GM21717 (cell line): ENCODE data around the gene ARID3A.
"Not testable (repeated sequence)": the region's sequence is repeated elsewhere in the genome, so short reads cannot be mapped to it uniquely, and the experiment has no call there.

Experiments used
- ATAC-seq: cut with Tn5 transposase; IDR thresholded peaks from one replicate; pipeline ENCODE4 v1.9.1; 2021; ENCODE audit warnings: mild to moderate bottlenecking, moderate library complexity; ENCODE audit not compliant: unreplicated experiment

ARID3A gene

DNA sequence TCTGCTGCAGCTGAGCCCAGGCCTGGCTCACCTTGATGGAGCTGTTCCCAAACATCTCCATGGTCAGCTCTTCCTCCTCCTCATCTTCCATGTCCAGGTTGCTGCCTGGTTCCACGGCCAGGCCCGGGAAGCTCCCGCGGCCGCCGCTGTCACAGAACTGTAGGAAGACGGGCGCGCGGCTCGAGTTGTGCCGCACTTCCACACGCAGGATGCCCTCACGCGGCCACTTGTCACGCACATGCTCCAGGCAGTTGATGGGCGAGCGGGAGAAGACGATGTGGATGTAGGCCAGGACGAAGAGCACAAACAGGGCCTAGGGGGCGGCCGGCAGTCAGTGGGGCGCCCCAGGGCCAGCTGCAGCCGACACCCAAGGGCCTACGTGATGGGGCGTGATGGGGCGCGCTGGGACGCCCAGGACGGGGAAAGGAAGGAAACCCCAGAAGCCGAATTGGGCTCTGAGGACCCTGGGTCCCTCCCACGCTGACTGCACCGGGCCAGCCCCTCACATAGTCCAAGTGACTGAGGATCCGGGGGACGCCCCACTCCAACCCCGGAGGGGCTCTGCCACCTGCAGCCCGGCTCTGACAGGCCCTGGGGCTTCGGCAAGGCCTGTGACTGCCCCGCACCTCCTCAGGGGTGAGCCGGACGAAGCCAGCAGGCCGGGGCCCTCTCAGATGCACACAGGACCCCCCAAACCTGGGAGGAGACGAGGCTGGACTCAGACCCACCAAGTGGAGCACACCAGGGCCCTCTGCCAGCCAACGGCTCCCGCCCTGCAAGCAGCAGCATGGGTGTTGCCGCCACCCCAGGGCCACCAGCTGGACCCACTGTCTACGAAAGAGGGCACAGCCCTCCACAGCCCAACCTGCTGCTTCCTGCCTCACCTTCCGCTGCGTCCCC, 88.6 kb downstream of the ARID3A start:
- no peak for ATAC-seq

DNA sequence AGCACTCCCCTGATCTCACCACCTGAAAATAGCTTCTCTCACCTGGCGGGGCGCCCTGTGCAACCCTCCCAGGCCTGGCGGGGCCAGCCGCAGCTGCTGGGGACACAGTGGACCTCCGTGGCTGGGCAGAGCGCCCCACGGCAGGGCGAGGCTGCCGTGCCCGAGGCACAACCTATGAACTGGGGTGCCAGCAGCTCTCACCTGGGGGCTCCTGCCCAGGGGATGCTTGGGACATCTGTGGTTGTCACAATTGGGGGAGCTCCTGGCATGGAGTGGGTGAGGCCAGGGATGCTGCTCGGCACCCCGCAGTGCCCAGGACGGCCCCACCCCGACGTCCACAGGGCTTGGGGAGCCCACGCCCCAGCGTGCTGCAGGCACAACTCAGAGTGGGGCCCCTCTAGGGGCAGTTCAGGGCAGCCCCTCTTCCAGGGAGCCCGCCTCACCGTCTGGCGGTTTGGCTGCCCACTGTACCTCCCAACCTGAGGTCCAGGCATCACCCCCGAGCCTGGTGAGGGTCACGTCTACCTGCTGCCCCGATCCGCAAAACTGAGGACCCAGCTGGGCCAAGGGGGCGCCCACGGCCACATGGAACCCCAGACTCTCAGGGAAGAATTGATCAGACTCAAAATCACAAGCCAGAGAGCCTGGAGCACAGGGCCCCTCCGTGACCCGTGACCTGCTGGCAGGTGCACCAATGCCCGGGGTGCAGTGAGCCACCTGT, 89.4 kb downstream of the ARID3A start:
- ATAC-seq = no peak

DNA sequence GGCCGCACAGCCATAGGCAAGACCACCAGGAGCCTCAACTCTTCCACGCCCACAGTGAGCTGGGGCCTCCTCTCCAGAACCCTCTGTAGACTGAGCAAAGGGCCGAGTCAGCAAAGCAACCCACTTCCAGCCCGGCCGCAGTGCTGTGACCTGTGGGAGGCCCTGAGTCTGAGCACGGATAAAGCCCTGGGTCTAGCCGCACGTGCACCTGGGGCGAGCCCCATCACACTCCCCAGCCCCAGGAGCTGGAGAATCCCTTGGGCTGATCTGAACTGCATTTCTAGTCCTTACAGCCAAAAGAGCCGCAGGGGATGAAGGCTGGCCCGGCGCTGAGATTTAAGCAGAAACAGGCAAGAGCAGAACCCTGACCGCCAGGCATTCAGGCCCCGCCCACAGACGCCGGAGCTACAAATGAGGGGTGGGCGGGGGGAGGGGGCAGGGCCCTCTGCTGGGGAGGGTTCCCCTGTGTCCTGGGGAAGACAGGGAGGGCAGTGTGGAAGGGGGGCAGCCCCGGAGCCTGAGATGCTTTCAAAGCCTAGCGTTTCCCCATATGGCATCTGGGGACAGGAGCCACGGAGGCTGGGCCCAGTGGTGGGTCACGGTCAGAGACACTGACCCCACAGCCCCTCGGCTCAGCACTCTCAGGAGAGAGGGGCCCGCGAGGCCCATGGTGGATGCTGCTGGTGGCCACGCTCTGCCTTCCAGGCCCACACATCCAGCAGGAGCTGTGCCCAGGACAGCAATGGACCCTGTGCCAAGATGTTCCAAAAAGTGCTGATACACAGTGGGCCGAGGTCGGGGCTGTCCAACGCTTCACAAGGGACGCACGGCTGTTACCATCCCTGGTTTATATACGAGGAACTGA, 90.2 kb downstream of the ARID3A start:
- no peak for ATAC-seq

DNA sequence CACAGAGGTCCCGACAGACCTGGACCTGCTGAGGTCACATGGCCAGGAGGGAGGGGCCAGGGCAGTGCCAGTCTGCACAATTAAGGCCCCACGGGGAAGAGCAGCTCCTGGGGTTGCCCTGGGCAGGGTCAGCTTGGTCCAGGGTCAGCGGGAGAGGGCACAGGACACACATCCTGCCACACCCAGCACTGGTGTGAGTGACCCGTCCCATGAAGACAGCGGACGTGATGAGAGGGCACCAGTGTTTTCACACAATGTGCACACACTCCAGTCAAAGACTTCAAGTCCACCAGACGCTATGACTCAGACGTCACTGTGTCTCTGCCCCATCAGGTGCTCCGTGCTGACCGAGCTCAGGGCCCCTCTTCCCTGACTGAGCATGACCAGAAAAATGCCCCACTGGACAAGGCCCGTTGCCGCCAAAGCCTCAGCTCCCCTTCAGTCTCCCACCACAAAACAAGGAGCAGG, 90.8 kb downstream of the ARID3A start:
- no peak for ATAC-seq

DNA sequence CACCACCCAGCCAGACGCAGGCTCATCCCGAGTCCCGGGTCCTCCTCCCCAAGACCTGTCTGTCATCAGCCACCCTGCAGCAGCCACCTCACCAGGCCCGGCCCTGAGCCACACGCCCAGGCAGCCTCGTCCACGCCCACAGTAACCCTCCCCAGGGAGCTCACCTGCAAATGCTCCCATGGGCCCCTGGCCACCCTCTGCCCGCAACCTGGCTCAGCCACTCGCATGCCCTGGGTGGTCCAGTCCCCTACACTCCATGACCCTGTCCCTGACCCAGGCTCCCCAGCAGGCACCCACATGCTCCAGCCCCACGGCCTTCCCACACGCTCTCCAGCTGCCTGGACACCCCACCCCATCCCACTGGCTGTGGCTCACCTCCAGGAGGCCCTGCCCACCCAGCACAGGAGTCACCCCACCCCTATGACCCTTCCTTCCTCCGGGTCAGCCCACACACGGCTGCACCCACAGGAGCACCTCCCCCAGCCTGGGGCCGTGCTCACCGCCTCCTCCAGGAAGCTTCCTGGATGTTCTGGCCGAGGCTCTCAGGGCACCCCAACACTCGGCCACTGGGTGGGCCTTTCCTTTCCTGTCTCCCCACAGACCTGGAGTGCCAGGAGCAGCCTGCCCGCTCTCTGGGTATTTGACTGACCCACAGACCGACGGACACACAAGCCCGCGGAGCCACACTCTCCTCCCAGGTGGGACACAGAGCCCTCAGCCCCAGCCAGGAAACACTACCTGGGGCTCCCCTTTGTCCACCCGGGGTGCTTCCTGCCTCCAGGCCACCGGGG, 91.5 kb downstream of the ARID3A start:
- no peak for ATAC-seq

DNA sequence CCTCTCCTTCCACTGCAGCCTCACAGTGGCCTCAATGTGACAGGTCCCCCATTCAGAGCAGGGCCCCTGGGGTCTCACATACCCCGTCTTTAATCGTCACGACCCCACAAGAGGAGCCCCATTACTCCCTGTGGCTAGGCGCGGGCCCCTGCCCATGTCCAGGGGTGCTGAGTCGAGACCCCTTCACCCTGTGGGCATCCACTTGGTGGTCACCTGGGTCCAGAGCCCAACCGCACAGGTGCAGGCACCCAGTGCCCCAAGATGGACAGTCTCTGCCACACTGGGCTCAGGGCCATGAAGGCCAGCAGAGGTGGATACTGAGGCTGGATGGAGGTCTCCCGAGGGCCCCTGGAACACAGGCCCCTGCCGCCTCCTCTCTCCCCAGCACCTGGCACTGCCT, 92.1 kb downstream of the ARID3A start:
- no peak for ATAC-seq

DNA sequence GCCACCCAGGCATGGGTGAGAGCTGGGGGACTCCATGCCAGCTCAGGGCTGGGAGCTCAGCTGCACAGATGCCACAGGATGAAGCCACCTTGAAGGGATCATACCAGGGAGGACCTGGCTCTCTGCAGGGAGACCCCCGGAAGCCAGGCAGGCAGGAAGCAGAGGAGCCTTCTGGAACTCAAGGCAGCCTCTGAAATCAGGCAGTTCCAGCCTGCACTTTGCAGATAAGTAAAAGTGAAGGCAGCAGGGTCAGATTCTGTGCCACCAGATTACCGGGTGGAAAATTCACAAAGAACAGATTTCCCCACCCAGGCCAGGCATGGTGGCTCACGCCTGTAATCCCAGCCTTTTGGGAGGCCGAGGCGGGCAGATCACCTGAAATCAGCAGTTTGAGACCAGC, 92.6 kb downstream of the ARID3A start:
- no peak for ATAC-seq

DNA sequence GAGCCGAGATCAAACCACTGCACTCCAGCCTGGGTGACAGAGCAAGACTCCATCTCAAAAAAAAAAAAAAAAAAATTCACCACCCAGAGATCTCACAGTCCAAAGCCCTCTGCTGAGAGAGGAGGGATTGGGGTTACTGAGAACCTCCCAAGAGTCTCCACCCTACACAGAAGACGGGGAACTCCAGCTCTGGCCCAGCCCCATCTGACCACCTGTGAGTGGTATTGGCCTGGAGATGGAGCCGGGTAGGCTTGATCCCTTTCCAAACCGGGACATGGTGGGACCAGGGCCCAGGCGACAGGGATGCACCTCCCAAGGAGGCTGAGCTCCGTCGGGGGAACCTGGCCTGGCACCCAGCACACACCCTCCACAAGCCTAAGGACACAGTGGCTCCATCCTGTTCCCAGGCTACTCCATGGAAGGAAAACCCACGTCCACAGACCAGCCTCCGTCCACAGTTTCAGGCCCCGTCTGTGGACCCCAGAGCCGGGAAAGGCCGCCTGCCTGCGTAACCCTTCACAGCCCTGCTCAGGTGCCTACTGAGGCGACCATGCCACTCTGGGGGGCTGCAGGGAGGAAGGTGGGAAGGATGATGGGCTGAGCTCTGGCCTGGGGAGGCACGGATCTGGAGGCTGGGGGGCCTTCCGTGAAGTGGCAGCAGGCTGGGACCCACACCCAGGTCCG, 93.2 kb downstream of the ARID3A start:
- ATAC-seq = no peak

DNA sequence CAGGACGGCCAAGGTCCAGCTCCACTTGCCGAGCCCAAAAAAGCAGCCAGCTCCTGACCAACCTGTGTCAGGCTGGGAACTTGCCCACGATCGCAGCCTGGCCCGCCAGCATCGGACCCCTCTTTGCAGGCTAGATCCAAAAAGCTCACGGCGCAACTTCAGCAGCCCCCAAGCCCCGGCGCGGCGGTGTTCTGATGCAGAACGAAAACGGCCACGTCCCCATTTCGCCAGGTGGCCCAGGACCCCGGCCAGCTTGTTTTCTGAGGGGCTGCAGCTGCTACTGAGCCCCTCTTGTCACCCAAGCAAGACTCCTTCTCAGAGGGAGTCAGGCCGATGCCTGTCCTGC, 93.8 kb downstream of the ARID3A start:
- ATAC-seq = no peak

DNA sequence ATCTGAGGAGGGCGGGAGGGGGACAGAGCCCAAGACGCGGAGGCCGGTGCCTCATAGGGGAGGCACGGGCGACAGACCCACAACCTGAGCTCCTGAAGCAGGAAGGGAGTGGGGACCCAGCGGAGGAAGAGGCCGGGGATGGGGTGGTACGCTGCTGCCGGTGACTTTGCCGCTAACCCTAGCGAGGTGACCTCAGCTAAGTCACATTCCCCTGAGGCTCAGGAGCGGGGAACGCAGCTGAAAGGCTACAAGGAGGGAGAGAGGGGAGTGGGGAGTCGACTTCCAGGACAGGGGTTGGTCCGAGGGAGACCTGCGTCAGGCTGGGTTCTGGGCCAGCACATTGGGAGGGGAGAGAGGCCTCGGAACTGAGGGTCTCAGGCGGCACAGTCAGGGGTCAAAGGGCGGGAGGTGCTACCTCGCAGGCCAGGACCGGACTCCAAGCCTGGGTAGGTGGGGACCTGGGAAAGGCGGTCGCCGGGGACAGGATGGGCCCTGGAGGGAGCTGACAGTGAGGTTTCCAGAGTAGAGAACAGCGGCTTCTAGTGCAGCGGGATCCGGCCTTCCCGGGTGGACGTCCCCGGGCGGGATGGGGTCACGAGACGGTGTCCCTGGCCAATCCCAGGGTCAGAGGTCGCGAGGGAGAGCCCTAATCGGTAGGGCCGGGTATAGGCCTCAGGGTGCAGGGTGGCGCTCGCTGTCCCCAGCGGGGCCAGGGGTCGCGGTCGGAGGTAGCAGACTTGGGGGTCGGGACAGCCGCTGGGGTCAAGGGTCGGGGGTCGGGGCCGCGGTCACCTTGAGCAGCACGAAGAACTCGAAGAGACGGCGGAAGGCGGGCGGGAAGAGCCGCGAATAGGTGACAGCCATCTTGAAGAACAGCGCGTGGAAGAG, 94.4 kb downstream of the ARID3A start:
- peak; percentile 2 for ATAC-seq

DNA sequence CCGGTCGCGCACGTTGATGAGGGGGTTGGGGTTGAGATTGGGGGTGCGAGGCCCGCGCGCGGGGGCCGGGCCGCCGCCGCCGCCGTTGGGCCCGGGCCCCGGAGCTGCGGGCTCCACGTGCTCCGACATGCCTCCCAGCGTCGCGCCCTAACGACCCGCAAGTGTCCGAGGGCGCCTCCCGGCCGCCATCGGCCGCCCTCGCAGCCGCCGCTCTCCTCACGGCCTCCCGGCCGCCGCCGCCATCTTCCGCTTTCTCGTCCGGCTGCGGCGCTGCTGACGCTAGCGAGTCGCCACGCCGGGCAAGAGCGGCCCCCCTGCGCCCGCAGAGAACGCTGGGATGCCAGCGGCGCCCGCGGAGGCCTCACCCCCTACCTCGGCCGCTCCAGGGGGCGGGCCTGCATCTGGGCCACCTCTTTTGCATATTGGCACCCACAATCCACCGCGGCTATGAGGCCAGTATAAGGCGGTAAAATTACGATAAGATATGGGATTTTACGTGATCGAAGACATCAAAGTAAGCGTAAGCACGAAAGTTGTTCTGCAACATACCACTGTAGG, 95.1 kb downstream of the ARID3A start, which contains the start of gene TMEM259:
TSS of gene TMEM259 (minus strand) at position 256 of the 558 bp plus-strand sequence. CDS start at position 129, 127 bp downstream.
- ATAC-seq = peak; percentile 65

DNA sequence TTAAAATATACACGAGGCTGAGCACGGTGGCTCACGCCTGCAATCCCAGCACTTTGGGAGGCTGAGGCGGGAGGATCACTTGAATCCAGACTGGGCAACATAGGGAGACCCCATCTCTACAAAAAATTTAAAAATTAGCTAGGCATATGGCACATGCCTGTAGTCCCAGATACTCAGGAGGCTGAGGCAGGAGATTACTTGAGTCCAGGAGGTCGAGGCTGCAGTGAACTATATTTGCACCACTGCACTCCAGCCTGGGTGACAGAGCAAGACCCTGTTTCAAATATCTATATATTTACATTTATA, 98.0 kb downstream of the ARID3A start:
- not testable (repeated sequence) for ATAC-seq

DNA sequence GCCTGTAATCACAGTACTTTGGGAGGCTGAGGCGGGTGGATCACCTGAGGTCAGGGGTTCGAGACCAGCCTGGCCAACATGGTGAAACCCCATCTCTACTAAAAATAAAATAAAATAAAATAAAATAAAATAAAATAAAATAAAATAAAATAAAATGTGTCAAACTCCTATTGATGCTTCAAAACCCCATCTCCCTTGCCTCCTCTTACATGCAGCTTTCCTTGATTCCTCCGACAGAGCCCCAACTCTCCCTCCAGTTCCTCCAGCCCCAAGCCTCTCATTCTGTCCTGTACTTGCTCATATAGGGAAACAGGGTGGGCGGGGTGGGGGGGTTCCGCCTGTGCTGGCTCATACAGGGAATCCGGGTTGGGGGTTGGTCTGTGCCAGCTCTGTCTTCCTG, 99.2 kb downstream of the ARID3A start:
- not testable (repeated sequence) for ATAC-seq
